ENCODE data around the gene KIAA1671.

DNA sequence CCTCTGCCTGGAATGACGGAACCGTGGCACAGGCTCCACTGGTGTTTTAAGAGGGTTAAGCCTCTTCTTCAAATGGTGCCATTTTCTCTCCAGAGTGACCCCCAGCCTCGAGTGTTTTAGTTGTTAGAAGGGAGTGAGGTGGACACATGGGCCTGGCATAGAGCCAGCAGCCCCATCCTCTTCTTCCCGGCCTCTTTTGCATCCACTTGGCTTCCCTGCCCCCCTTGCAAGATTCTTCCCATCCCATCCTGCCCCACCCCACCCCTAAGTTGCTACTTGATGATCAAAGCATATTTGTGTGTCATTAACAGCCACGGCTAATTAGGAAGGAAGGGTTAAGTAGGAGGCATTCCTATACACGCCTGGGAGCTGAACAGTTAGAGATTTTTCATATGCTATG, 174.8 kb downstream of the KIAA1671 start:
- no peak for TF ChIP-seq CREB1 (IDR thresholded peaks at IDR 0.05)
- no peak for TF ChIP-seq CREB1 (CRISPR knock-in tag; IDR thresholded peaks at IDR 0.05)
- no peak for TF ChIP-seq FOXP1 (IDR thresholded peaks at IDR 0.05)
- TF ChIP-seq FOXP1 (CRISPR knock-in tag; IDR thresholded peaks at IDR 0.05) = no peak
- TF ChIP-seq, protein P1, sequence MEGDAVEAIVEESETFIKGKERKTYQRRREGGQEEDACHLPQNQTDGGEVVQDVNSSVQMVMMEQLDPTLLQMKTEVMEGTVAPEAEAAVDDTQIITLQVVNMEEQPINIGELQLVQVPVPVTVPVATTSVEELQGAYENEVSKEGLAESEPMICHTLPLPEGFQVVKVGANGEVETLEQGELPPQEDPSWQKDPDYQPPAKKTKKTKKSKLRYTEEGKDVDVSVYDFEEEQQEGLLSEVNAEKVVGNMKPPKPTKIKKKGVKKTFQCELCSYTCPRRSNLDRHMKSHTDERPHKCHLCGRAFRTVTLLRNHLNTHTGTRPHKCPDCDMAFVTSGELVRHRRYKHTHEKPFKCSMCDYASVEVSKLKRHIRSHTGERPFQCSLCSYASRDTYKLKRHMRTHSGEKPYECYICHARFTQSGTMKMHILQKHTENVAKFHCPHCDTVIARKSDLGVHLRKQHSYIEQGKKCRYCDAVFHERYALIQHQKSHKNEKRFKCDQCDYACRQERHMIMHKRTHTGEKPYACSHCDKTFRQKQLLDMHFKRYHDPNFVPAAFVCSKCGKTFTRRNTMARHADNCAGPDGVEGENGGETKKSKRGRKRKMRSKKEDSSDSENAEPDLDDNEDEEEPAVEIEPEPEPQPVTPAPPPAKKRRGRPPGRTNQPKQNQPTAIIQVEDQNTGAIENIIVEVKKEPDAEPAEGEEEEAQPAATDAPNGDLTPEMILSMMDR (CRISPR knock-in tag; IDR thresholded peaks at IDR 0.05) = no peak
- TF ChIP-seq ZNF678 (CRISPR knock-in tag; IDR thresholded peaks at IDR 0.05) = no peak
- TF ChIP-seq USF2 (IDR thresholded peaks at IDR 0.05; ENCODE audit: low read depth, low read length) = no peak
- TF ChIP-seq USF2 (CRISPR knock-in tag; IDR thresholded peaks at IDR 0.05; ENCODE audit: borderline replicate concordance) = no peak
- no peak for TF ChIP-seq ZNF335 (CRISPR knock-in tag; IDR thresholded peaks at IDR 0.05)
- no peak for TF ChIP-seq ZNF138 (CRISPR knock-in tag; IDR thresholded peaks at IDR 0.05; ENCODE audit: low read depth)
- no peak for TF ChIP-seq ZNF572 (CRISPR knock-in tag; IDR thresholded peaks at IDR 0.05)
- TF ChIP-seq TCF7L2 (IDR thresholded peaks at IDR 0.05; ENCODE audit: low read depth, low read length) = no peak
- TF ChIP-seq, protein P2, sequence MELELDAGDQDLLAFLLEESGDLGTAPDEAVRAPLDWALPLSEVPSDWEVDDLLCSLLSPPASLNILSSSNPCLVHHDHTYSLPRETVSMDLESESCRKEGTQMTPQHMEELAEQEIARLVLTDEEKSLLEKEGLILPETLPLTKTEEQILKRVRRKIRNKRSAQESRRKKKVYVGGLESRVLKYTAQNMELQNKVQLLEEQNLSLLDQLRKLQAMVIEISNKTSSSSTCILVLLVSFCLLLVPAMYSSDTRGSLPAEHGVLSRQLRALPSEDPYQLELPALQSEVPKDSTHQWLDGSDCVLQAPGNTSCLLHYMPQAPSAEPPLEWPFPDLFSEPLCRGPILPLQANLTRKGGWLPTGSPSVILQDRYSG (CRISPR knock-in tag; IDR thresholded peaks at IDR 0.05) = no peak
- TF ChIP-seq NR2F2 (IDR thresholded peaks at IDR 0.05; ENCODE audit: borderline replicate concordance, low read depth) = no peak
- TF ChIP-seq CBFB (CRISPR knock-in tag; IDR thresholded peaks at IDR 0.05) = no peak
